Hematopoietic multipotent progenitor cell treated with erythropoietin and hydrocortisone succinate and interleukin-3 and kit ligand, for 15 days (in vitro differentiated cells): ENCODE measurements around the gene TUBB3.

Source experiments
- DNase-seq: peaks from one replicate; pipeline ENCODE4 v3.0.0-alpha.2; 2015; ENCODE audit warnings: low spot score

TUBB3 gene

DNA sequence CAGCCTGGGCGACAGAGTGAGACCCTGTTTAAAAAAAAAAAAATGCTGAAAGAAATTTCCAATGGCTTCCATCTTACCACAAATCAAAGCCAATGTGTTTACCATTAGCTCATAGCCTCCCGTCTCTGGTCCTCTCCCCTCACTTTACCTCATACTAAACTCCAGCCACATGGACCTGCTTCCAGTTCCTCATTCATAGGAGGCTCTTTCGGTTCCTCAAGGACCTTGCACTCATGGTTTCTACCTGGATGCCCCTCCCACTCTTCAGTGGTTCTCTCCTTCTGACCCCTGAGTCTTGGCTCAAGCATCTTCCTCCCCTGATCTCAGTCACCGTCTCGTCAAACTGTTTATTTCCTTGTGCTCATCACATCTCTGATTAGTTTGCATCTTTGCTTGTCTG, 21.6 kb downstream of the TUBB3 start:
- DNase-seq: no peak

- no peak for DNase-seq
These were observed 22.5 kb downstream of the TUBB3 start for GRCh38 chr16:89945654-89946053.

DNA sequence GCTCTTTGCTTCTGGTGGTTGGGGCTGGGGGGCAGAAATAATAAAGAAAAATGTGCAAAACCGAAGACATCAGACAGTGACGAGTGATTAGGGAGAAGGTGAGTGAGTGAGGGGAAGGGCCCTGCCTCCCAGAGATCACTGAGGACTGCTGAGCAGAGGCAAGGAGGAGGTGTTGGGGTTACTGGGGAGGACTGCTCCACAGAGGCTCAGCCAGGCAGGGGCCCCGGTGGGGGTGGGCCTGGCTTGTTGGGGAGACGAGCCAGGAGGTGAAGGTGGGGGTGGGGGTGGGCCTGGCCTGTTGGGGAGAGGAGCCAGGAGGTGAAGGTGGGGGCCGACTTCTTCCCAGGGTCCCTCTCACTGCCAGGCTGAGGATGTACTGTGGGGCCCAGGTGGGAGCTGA, 23.4 kb downstream of the TUBB3 start:
- DNase-seq: no peak

GRCh38 chr16:89949121-89949742, 26.1 kb downstream of the TUBB3 start:
- DNase-seq: no peak

DNA sequence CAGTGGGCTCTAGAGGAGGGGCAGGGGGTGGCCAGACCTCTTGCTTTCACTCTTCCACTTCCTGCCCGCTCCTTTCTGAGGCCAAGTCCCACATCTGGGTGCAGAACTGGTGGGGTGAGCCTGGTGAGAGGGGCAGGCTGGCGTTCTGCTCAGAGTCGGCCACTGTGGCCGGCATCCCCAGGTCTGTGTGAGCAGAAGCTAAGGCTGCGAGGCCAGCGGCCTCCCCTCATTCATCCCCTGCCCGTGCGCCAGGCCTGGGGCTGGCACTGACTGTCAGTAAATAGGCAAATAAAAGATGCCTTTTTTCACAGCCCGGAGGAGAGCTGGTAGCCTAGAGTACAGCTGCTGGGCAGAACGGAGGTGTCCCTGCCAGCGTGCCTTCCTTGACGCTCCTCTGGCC, 26.6 kb downstream of the TUBB3 start:
- DNase-seq: no peak

- no peak for DNase-seq
These were observed 28.4 kb downstream of the TUBB3 start for GRCh38 chr16:89951509-89951908.

DNA sequence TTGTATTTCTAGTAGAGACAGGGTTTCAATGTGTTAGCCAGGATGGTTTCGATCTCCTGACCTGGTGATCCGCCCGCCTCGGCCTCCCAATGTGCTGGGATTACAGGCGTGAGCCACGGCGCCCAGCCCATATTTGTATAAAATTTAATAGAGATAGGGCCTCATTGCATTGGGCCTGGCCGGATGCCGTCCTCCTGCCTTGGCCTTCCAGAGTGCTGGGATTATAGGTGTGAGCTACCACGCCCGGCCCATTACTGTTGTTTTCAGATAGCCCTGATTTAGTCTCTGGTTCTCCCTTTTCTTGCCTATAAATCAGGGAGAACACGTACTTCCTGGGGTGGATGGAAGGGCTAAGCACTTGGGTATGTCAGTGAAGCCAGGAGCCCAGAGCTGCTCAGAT, 28.9 kb downstream of the TUBB3 start:
- no peak for DNase-seq

DNA sequence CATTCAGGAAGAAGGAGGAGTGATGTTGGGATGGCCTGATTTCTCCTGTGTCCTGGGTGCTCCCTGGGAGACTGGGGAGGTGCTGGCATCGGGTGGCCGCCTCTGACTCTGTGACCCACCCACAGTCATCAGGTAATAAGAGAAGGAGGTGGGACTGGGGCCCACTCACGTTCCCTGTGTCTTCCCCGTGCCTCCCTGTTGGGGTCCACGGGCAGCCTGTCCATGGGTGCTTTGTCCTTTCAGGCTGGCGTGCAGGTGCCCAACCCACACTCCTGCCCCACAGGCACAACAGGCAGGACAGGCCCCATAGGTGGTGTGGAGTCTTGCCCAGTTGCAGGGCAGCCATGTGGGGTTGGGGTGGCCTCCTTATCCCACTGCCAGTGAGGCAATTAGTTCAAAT, 29.4 kb downstream of the TUBB3 start:
- DNase-seq: no peak

GRCh38 chr16:89953671-89954406, 30.7 kb downstream of the TUBB3 start:
- DNase-seq: no peak

DNA sequence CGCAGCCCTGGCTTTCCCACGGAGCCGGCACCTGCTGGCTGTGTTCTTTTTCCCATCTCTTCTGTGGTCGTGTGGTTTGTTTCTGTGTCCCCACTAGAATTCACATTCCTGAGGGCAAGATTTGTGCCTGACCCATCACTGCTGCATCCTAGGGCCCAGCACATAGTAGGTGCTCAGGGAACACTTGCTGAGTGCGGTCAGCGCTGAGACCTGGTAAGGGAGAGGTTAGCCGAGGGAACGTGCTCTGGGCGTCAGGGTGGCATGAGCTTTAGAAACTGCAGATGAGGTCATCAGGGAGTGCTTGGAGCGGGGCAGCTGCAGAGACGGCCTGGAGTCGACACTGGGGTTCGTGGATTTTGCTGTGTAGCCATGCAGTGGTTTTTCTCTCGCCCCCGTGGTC, 31.3 kb downstream of the TUBB3 start:
- DNase-seq: no peak

- no peak for DNase-seq
These were observed 32.0 kb downstream of the TUBB3 start for GRCh38 chr16:89955001-89955685.

- DNase-seq: no peak
These were observed 33.5 kb downstream of the TUBB3 start for GRCh38 chr16:89956505-89957215.

DNA sequence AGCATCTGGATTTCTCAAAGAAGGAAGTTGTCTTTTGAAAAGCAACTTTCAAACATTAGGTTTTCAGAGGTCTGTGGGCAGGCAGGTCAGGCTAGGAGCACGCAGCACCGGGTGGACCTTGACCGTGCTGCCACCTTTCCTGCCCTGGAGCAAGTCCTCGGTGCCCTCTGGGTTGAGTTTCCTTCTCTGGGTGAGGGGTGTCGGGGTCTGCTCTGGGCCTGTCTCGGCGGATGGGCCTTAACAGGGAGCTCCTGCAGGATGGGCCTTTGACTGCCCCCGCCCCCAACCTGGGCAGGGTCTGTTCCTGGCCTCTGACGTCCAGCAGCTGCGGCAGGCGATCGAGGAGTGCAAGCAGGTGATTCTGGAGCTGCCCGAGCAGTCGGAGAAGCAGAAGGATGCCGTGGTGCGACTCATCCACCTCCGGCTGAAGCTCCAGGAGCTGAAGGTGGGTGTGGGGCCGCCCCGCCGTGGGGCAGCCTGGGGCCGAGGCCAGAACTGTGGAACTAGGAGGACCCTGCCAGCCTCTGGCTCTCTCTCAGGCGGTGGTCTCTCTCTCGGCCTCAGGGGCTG, 34.2 kb downstream of the TUBB3 start:
- DNase-seq: no peak

GRCh38 chr16:89958068-89958467, 34.9 kb downstream of the TUBB3 start:
- DNase-seq: peak; percentile 8

DNA sequence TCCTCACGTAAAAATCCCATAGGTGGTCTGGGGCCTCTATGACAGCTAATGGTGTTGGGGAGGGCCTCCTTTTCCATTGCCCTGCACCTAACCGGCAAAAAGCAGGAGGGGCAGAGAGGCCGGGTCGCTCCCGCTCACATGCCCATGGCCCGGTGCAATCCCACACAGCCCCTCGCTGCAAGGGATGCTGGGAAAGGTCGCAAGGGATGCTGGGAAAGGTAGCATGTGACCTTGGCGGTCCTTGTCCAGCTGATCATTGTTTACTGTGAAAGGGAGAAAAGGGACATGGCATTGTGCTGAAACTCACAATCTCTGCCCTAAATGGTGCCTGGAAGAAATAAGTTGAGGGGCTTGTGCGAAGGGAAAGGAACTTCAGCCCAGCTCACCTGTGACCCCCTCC, 35.5 kb downstream of the TUBB3 start:
- DNase-seq: no peak

DNA sequence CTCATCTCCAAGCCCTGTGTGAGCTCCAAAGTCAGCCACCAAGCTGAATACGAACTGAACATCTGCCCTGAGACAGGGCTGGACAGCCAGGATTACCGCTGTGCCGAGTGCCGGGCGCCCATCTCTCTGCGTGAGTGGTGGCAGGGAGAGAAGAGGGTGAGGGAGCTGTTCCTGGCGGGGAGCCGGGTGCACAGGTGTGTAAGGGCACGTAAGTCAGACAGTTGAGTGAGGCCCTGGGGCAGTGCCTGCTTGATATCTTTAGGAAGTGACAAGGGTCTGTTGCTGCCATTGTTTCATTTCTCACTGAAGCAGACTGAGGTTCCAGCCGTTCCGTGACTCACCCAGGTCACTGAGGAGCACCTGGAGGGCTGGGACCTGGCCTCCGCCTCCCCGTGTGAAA, 37.8 kb downstream of the TUBB3 start:
- no peak for DNase-seq

GRCh38 chr16:89961920-89962319, 38.8 kb downstream of the TUBB3 start:
- DNase-seq: no peak

GRCh38 chr16:89962754-89963498, 39.8 kb downstream of the TUBB3 start:
- DNase-seq: no peak

DNA sequence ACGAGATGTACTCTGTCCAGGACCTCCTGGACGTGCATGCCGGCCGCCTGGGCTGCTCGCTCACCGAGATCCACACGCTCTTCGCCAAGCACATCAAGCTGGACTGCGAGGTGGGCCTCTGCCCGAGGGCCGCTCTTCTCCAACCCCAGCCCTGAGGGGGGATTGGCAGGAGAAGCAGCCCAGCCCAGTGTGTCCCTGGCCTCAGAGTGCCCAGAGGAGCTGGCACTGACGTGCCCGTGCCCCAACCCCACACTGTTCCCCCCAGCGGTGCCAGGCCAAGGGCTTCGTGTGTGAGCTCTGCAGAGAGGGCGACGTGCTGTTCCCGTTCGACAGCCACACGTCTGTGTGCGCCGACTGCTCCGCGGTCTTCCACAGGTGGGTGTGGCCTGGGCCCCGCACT, 41.1 kb downstream of the TUBB3 start:
- DNase-seq: no peak

GRCh38 chr16:89965447-89966225, 42.5 kb downstream of the TUBB3 start:
- no peak for DNase-seq

- no peak for DNase-seq
These were observed 43.6 kb downstream of the TUBB3 start for GRCh38 chr16:89966756-89967155.
